ENCODE data around the gene KCNG1.

KCNG1 gene

DNA sequence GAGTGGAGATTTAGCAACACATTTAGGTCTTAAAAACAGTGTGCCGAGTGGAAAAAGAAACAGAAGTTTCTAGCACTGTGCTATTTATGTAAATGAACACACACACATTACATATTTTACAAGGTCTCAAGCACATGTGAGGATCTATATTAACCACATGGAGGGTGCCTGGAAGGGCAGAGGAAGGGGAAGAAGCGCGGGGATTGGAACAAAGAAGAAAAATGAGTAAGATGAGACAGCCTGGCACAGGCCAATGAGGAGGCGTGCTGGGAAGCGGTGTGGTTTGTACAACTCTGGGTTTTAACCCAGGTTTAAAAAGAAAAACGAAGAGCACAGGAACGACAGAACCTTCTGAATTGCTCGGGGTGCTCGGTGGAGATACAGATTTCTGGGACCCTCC is 5.7 kb downstream of the KCNG1 start:
- Histone ChIP-seq H3K9me2 (replicated peaks; ENCODE audit: low read depth, low read length) (no peaks in the 10 kb centered on the region), H3K4me2 (ENCODE audit: low read depth, low read length, poor library complexity, severe bottlenecking) (no peak overlapping the region), H4K20me1 (ENCODE audit: insufficient read depth, low read length, poor library complexity, severe bottlenecking) (no peaks in the 10 kb centered on the region), H3F3A (ENCODE audit: low read depth) (no peaks in the 10 kb centered on the region), H3K9me3 (ENCODE audit: insufficient read depth, low read depth, low read length) (no peaks in the 10 kb centered on the region), H3K36me3 (ENCODE audit: insufficient read depth, low read length) (no peaks in the 10 kb centered on the region), H3K4me1 (ENCODE audit: insufficient read depth, low read length, poor library complexity, severe bottlenecking) (no peaks in the 10 kb centered on the region), H3K9ac (ENCODE audit: low read depth, low read length, poor library complexity, severe bottlenecking) (no peak overlapping the region), H2AFZ (ENCODE audit: low read length) (0 out of 2 replicates have a peak overlapping the region, but pooled peaks have one; percentile 41), H3K4me3 (ENCODE audit: low read length, poor library complexity, severe bottlenecking) (no peak overlapping the region), H3K27me3 (ENCODE audit: insufficient read depth, low read length, poor library complexity, severe bottlenecking) (no peaks in the 10 kb centered on the region), H3K79me2 (ENCODE audit: insufficient read depth, low read length) (no peaks in the 10 kb centered on the region)
- TF ChIP-seq EZH2phosphoT487 (IDR thresholded peaks at IDR 0.05; ENCODE audit: borderline replicate concordance): no peak
- no peak for TF ChIP-seq CTCF (conservative IDR thresholded peaks at IDR 0.05; ENCODE audit: low read length)

GRCh38 chr20:51016521-51016920 is 6.4 kb downstream of the KCNG1 start:
- H3K9ac ChIP-seq (ENCODE audit: low read depth, low read length, poor library complexity, severe bottlenecking): no peak overlapping the region
- no peaks in the 10 kb centered on the region for H3K27me3 ChIP-seq (ENCODE audit: insufficient read depth, low read length, poor library complexity, severe bottlenecking)
- TF ChIP-seq EZH2phosphoT487 (IDR thresholded peaks at IDR 0.05; ENCODE audit: borderline replicate concordance) (no peak), CTCF (conservative IDR thresholded peaks at IDR 0.05; ENCODE audit: low read length) (no peak)
- no peaks in the 10 kb centered on the region for H3K9me2 ChIP-seq (replicated peaks; ENCODE audit: low read depth, low read length)
- no peak overlapping the region for H3K4me3 ChIP-seq (ENCODE audit: low read length, poor library complexity, severe bottlenecking)
- H3K79me2 ChIP-seq (ENCODE audit: insufficient read depth, low read length): no peaks in the 10 kb centered on the region
- H4K20me1 ChIP-seq (ENCODE audit: insufficient read depth, low read length, poor library complexity, severe bottlenecking): no peaks in the 10 kb centered on the region
- no peaks in the 10 kb centered on the region for H3K9me3 ChIP-seq (ENCODE audit: insufficient read depth, low read depth, low read length)
- H3K4me1 ChIP-seq (ENCODE audit: insufficient read depth, low read length, poor library complexity, severe bottlenecking): no peaks in the 10 kb centered on the region
- no peak overlapping the region for H2AFZ ChIP-seq (ENCODE audit: low read length)
- H3F3A ChIP-seq (ENCODE audit: low read depth): no peaks in the 10 kb centered on the region
- H3K36me3 ChIP-seq (ENCODE audit: insufficient read depth, low read length): no peaks in the 10 kb centered on the region
- no peak overlapping the region for H3K4me2 ChIP-seq (ENCODE audit: low read depth, low read length, poor library complexity, severe bottlenecking)

DNA sequence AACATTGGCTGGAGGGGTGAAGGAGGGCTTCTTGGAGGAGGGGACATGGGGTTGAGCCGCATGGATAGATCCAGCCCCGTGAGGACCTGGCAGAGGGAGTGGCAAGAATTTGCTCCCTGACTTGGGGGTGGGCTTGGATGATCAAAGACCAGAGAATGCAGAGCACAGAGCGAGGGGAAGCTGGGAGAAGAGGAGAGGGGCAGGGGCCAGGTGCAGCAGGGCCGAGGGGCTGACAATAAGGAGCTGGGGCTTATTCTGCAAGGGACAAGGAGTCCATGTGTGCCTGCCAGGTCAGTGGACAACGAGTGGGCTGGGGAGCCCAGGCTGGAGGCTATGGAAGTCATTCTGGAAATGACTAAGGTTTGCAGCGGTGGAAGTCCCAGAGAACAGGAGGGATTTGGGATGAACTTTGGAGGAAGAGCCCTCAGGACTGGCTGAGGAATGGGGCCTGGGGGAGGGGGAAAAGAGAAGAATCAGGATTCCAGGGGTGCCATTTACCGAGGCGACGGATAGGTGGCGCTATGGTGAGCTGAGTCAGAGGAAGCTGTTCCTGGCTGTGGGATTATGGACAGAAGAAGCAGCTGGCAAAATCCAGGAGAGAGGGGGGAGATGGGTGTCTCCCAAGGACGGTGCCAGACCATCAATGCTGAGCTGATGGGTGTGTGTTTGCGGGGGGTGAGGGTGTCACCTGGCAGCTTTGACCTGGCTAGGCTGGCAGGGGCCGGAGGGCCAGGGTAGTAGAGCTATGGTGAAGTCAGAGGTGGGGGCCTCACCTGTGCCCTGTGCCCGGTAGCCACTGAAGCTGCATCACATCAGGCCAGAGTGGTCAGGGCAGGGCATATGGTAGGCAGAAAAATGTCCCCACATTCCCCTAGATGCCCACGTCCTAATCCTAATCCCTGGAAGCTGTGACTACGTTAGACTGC is 7.8 kb downstream of the KCNG1 start:
- Histone ChIP-seq H3K9me3 (ENCODE audit: insufficient read depth, low read depth, low read length) (no peaks in the 10 kb centered on the region), H3K4me1 (ENCODE audit: insufficient read depth, low read length, poor library complexity, severe bottlenecking) (no peaks in the 10 kb centered on the region), H3F3A (ENCODE audit: low read depth) (no peaks in the 10 kb centered on the region), H3K9me2 (replicated peaks; ENCODE audit: low read depth, low read length) (no peaks in the 10 kb centered on the region), H2AFZ (ENCODE audit: low read length) (no peak overlapping the region), H3K79me2 (ENCODE audit: insufficient read depth, low read length) (no peaks in the 10 kb centered on the region), H3K27me3 (ENCODE audit: insufficient read depth, low read length, poor library complexity, severe bottlenecking) (no peaks in the 10 kb centered on the region), H3K36me3 (ENCODE audit: insufficient read depth, low read length) (no peaks in the 10 kb centered on the region), H3K4me2 (ENCODE audit: low read depth, low read length, poor library complexity, severe bottlenecking) (no peak overlapping the region), H3K9ac (ENCODE audit: low read depth, low read length, poor library complexity, severe bottlenecking) (no peak overlapping the region), H3K4me3 (ENCODE audit: low read length, poor library complexity, severe bottlenecking) (no peak overlapping the region), H4K20me1 (ENCODE audit: insufficient read depth, low read length, poor library complexity, severe bottlenecking) (no peaks in the 10 kb centered on the region)
- TF ChIP-seq CTCF (conservative IDR thresholded peaks at IDR 0.05; ENCODE audit: low read length): peak; percentile 88
- TF ChIP-seq EZH2phosphoT487 (IDR thresholded peaks at IDR 0.05; ENCODE audit: borderline replicate concordance): no peak
